ENCODE data around the gene PRELID3B. TPM values are rescaled to one million over a fixed set of nuclear protein-coding genes. Genes with fewer than 3 reads are reported as not detected.

PRELID3B gene
- total and polyA plus RNA-seq, 2 donors = 26.7 to 57.2 TPM

DNA sequence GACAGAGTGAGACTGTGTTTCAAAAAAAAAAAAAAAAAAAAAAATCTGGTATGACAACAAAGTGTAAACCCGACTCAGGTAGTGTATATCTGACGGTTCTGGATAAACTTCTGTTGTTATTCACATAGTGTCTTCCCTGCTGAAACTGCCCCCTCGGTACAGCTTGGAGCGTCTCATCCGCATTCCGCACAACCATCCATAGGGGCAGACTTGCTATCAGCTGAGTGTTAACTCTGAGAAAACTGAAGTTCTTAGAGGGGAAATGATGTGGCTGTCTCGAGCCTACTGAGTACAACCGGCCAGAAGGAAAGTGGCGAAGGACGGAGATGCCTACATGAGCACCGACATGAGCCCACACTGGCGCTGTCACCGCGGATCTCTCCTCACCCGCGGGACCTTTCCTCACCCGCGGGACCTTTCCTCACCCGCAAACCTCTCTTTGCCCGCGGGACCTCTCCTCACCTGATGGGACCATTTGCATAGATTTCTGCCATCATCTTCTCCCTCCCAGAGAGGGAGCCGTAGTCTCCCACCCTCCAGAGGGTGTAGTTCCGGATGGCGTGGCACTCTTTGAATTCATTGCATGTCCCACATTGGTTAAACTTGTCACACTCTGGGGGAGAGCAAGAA lies 45.3 kb downstream of the PRELID3B start:
- DNase-seq (ENCODE audit: extremely low spot score) = no peak
- Histone ChIP-seq H3K4me1 (ENCODE audit: insufficient read depth) (no peaks in the 10 kb centered on the region), H3K4me3 (ENCODE audit: low read depth, low read length) (no peak overlapping the region), H3K27ac (ENCODE audit: low read depth) (no peak overlapping the region), H3K36me3 (ENCODE audit: insufficient read depth) (peaks cover 3% of the 10 kb centered on the region)
- 91% methylated on average over 24 of the region's 24 CpGs for WGBS

DNA sequence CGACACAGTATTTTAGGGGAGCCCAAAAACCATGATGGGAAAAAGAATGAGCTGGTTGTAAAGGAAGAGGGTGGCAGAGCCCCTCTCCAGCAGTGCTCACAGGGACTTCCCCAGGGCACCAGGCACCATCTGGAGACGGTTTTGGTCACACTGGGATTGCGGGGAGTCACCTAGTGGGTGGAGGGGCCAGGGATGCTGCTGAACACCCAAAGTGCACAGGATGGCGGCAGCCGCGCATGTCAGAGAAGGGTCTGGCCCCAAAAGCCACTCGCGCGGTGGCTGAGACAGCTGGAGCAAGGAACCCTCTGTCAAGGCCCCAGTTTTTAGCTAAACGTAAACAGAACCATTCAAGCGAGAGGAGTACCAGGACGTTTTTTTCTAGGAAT lies 46.4 kb downstream of the PRELID3B start:
- peaks cover 3% of the 10 kb centered on the region for H3K36me3 ChIP-seq (ENCODE audit: insufficient read depth)

GRCh38 chr20:58995461-58996225 lies 46.9 kb downstream of the PRELID3B start:
- Histone ChIP-seq H3K27ac (ENCODE audit: low read depth) (no peak overlapping the region), H3K4me1 (ENCODE audit: insufficient read depth) (no peaks in the 10 kb centered on the region), H3K4me3 (ENCODE audit: low read depth, low read length) (no peak overlapping the region), H3K36me3 (ENCODE audit: insufficient read depth) (peaks cover 5% of the 10 kb centered on the region)
- no peak for DNase-seq (ENCODE audit: extremely low spot score)
- WGBS = 82% methylated on average over 18 of the region's 18 CpGs

More for the DNA sequence above, 46.4 kb downstream of the PRELID3B start:
- DNase-seq (ENCODE audit: extremely low spot score) = no peak
- WGBS = 83% methylated on average over 12 of the region's 12 CpGs
- no peak overlapping the region for H3K27ac ChIP-seq (ENCODE audit: low read depth)
- no peaks in the 10 kb centered on the region for H3K4me1 ChIP-seq (ENCODE audit: insufficient read depth)
- no peak overlapping the region for H3K4me3 ChIP-seq (ENCODE audit: low read depth, low read length)

DNA sequence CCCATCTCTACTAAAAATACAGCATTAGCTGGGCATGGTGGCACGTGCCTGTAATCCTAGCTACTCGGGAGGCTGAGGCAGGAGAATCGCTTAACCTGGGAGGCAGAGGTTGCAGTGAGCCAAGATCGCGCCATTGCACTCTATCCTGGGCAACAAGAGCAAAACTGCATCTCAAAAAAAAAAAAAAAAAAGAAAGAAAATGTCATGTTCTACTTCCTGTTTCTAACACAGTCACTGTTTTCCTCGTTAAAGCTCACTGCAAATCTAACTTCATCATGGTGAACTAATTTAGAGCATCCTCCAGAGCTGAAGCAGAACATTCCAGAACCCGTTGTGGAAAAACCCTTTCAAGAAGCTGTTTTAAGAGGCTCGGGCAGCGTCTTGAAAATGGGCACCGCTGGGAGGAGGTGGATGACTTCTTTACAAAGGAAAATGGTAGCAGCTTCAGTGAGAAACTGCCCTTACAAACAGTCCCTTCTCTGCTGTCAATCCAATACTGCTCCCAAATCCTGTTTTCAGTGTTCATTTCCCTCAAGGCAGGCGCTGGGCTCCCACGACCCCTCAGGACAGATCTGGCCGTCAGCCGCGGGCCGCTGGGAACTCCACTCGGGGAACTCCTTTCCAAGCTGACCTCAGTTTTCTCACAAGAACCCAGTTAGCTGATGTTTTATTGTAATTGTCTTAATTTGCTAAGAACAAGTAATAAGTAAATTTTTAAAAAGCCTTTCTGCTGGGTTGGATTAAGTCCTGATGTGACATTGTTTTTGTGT lies 48.0 kb downstream of the PRELID3B start:
- WGBS = 85% methylated on average over 17 of the region's 17 CpGs

GRCh38 chr20:58993332-58994248 lies 49.0 kb downstream of the PRELID3B start:
- Histone ChIP-seq H3K36me3 (ENCODE audit: insufficient read depth) (peaks cover 5% of the 10 kb centered on the region), H3K27ac (ENCODE audit: low read depth) (no peak overlapping the region), H3K4me3 (ENCODE audit: low read depth, low read length) (no peak overlapping the region), H3K4me1 (ENCODE audit: insufficient read depth) (no peaks in the 10 kb centered on the region)
- DNase-seq (ENCODE audit: extremely low spot score) = no peak
- 84% methylated on average over 23 of the region's 23 CpGs for whole genome bisulfite sequencing

More for the DNA sequence above, 48.0 kb downstream of the PRELID3B start:
- H3K36me3 ChIP-seq (ENCODE audit: insufficient read depth) = peaks cover 5% of the 10 kb centered on the region
- no peak for DNase-seq (ENCODE audit: extremely low spot score)
- H3K4me1 ChIP-seq (ENCODE audit: insufficient read depth) = no peaks in the 10 kb centered on the region
- H3K27ac ChIP-seq (ENCODE audit: low read depth) = no peak overlapping the region
- no peak overlapping the region for H3K4me3 ChIP-seq (ENCODE audit: low read depth, low read length)

GRCh38 chr20:58992911-58993310 lies 49.7 kb downstream of the PRELID3B start:
- no peak for DNase-seq (ENCODE audit: extremely low spot score)
- Histone ChIP-seq H3K4me3 (ENCODE audit: low read depth, low read length) (no peak overlapping the region), H3K36me3 (ENCODE audit: insufficient read depth) (peaks cover 5% of the 10 kb centered on the region), H3K4me1 (ENCODE audit: insufficient read depth) (no peaks in the 10 kb centered on the region), H3K27ac (ENCODE audit: low read depth) (no peak overlapping the region)
- WGBS = 69% methylated on average over 3 of the region's 3 CpGs

GRCh38 chr20:58991715-58992114 lies 50.9 kb downstream of the PRELID3B start:
- no peak overlapping the region for H3K4me3 ChIP-seq (ENCODE audit: low read depth, low read length)
- WGBS = 84% methylated on average over 9 of the region's 9 CpGs
- peaks cover 5% of the 10 kb centered on the region for H3K36me3 ChIP-seq (ENCODE audit: insufficient read depth)
- DNase-seq (ENCODE audit: extremely low spot score) = no peak
- H3K27ac ChIP-seq (ENCODE audit: low read depth) = no peak overlapping the region
- no peaks in the 10 kb centered on the region for H3K4me1 ChIP-seq (ENCODE audit: insufficient read depth)

- Histone ChIP-seq H3K4me1 (ENCODE audit: insufficient read depth) (no peaks in the 10 kb centered on the region), H3K27ac (ENCODE audit: low read depth) (no peak overlapping the region), H3K4me3 (ENCODE audit: low read depth, low read length) (no peak overlapping the region), H3K36me3 (ENCODE audit: insufficient read depth) (peaks cover 5% of the 10 kb centered on the region)
- WGBS = 94% methylated on average over 14 of the region's 14 CpGs
- no peak for DNase-seq (ENCODE audit: extremely low spot score)
Observed at GRCh38 chr20:58990651-58991445, 51.7 kb downstream of the PRELID3B start.

DNA sequence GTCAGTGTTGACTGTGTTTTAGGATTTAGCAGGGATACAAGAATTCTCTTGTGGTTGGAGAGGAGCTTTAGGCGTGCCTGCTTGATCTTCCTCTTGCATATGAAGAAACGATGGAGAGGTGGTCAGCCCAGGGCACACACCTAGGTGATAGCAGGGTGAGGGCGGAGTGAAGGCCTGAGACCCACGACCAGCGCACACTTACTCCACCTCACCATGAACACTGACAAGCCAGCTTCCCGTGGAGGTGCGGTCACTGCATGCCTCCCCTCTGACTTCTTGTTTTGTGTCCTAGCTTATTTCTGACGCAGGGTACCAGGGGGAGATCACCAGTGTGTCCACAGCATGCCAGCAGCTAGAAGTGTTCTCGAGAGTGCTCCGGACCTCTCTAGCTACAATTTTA lies 53.4 kb downstream of the PRELID3B start:
- no peak overlapping the region for H3K4me3 ChIP-seq (ENCODE audit: low read depth, low read length)
- 94% methylated on average over 10 of the region's 10 CpGs for WGBS
- no peak overlapping the region for H3K27ac ChIP-seq (ENCODE audit: low read depth)
- no peaks in the 10 kb centered on the region for H3K4me1 ChIP-seq (ENCODE audit: insufficient read depth)
- H3K36me3 ChIP-seq (ENCODE audit: insufficient read depth) = peaks cover 5% of the 10 kb centered on the region
- no peak for DNase-seq (ENCODE audit: extremely low spot score)

DNA sequence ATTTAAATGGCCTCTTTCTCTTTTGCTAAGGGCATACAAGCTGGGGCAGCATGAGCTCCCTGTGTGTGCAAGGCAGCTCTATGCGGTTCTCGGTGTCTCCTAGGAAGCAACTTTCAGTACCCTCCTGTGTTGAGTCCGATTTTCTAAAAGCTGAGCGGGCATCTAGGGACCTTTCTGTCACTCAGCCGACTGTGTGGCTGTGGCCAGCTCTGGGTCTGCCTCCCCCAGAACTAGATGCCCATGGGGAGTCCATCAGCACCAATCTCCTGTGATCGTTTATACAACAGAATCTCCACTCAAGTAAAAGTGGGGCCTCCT lies 54.1 kb downstream of the PRELID3B start:
- Histone ChIP-seq H3K4me3 (ENCODE audit: low read depth, low read length) (no peak overlapping the region), H3K36me3 (ENCODE audit: insufficient read depth) (peaks cover 2% of the 10 kb centered on the region), H3K27ac (ENCODE audit: low read depth) (no peak overlapping the region), H3K4me1 (ENCODE audit: insufficient read depth) (no peaks in the 10 kb centered on the region)
- no peak for DNase-seq (ENCODE audit: extremely low spot score)
- 73% methylated on average over 6 of the region's 6 CpGs for WGBS

DNA sequence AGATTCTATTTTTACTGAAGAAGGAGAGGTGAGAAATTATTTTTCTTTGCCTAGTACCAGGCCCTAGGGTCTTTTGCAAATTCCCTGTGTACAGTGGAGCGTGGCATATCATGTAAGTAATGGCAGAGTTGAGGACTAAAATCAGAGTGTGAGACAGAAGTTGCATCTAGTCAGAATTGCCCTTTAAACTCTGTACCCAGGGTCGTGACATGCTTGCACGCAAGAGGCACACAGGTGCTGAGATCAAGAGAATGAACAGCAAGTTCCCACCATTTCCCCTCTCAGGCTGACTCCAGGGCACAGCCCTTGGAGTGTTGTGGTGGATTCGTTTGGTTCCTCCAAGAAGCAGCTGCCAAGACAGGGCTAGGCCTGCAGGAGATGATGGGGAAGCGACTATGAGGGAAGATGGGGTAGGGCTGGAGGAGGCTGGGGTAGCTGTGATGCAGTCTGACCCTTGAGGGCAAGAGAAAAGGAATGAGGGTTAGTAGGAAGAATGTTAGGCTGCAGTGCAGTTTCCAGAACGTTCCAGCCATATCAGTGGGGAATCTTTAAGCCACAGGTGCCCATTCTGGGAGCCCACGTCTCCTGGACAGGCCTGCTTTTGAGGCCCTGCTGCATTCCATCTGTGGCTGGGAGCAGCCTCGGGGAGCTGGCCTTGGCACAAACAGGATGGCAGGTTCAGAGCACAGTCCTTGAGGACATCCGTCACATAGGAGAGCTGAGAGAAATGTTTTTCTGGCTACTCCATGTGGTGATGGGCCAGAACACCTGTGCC lies 54.6 kb downstream of the PRELID3B start:
- WGBS = 86% methylated on average over 9 of the region's 9 CpGs
- no peak for DNase-seq (ENCODE audit: extremely low spot score)
- Histone ChIP-seq H3K4me1 (ENCODE audit: insufficient read depth) (no peaks in the 10 kb centered on the region), H3K4me3 (ENCODE audit: low read depth, low read length) (no peak overlapping the region), H3K36me3 (ENCODE audit: insufficient read depth) (peaks cover 2% of the 10 kb centered on the region), H3K27ac (ENCODE audit: low read depth) (no peak overlapping the region)

DNA sequence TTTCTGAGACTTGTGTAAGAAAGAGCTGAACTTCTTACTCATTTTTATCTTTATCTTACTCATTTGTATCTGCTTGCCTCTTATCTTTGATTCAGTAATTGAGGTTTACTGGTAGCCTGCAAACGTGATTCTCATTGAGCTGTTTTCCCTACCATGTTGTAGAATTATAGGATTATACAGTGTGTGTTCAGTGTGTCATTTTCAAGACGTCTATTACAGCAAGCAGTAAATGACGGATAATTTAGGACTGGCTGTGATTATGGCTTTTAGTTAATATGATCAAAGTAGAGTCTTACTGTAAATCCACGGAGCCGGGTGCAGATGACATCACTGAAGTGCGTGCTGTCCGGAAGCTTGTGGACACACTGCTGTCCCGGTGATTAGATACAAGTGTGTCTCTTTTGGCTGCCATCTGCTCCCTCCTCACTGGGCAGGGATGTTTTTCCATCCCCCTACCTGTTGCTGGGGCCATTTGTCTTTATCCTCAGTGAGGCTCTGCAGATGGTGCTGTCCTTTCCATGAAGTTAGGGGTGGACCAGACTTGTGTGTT lies 55.5 kb downstream of the PRELID3B start:
- no peaks in the 10 kb centered on the region for H3K4me1 ChIP-seq (ENCODE audit: insufficient read depth)
- no peak overlapping the region for H3K27ac ChIP-seq (ENCODE audit: low read depth)
- DNase-seq (ENCODE audit: extremely low spot score) = no peak
- 84% methylated on average over 8 of the region's 8 CpGs for WGBS
- H3K36me3 ChIP-seq (ENCODE audit: insufficient read depth) = peaks cover 2% of the 10 kb centered on the region
- H3K4me3 ChIP-seq (ENCODE audit: low read depth, low read length) = no peak overlapping the region

All from urinary bladder (tissue), 4 donors.